SU-DHL-6 (cell line): ENCODE measurements around the gene DSCAML1.

Source experiments
- H2AFZ ChIP-seq: fragments of 200-600 bp; sonication (generic); 2 replicates; pipeline ENCODE4 v1.6.1; 2014; ENCODE audit warnings: low read depth, mild to moderate bottlenecking, moderate library complexity, mixed read lengths, antibody characterized with exemption, low read length; ENCODE audit not compliant: severe bottlenecking
- H3F3A ChIP-seq: fragments of 200-600 bp; shearing (Covaris generic); 2 replicates; pipeline ENCODE4 v1.6.0; 2016; ENCODE audit warnings: antibody characterized with exemption, mild to moderate bottlenecking; ENCODE audit not compliant: insufficient read depth
- H3K27ac ChIP-seq: fragments of 200-600 bp; sonication (generic); 2 replicates; pipeline ENCODE4 v1.5.1; 2016; ENCODE audit warnings: low read depth, mild to moderate bottlenecking, low read length, moderate library complexity, mixed read lengths
- H3K27me3 ChIP-seq: fragments of 200-600 bp; sonication (generic), shearing (Covaris generic); 2 replicates; pipeline ENCODE4 v1.6.0; 2014; ENCODE audit warnings: mild to moderate bottlenecking, low read length
- H3K36me3 ChIP-seq: fragments of 200-600 bp; sonication (generic); 2 replicates; pipeline ENCODE4 v1.6.1; 2014; ENCODE audit warnings: mild to moderate bottlenecking, low read length, mixed read lengths
- H3K4me2 ChIP-seq: fragments of 300-600, 200-600 bp; shearing (Covaris generic), sonication (generic); 2 replicates; pipeline ENCODE4 v1.6.0; 2014; ENCODE audit warnings: low read length, low read depth, mild to moderate bottlenecking; ENCODE audit not compliant: poor library complexity, severe bottlenecking
- H3K4me3 ChIP-seq: fragments of 200-600 bp; sonication (generic); 2 replicates; pipeline ENCODE4 v1.5.1; 2014; ENCODE audit warnings: antibody characterized with exemption, low read length, mild to moderate bottlenecking, mixed read lengths; ENCODE audit not compliant: insufficient read depth, poor library complexity, severe bottlenecking
- H3K79me2 ChIP-seq: fragments of 200-600 bp; sonication (generic); 2 replicates; pipeline ENCODE4 v1.6.1; 2014; ENCODE audit warnings: mild to moderate bottlenecking, low read length, moderate library complexity; ENCODE audit not compliant: insufficient read depth
- H3K9ac ChIP-seq: fragments of 200-600 bp; sonication (generic); 2 replicates; pipeline ENCODE4 v1.7.0; 2014; ENCODE audit warnings: mild to moderate bottlenecking, low read length
- H3K9me2 ChIP-seq: fragments of 200-600 bp; sonication (generic); replicated peaks from 2 replicates; pipeline ENCODE4 v1.6.1; 2014; ENCODE audit warnings: low read length; ENCODE audit not compliant: insufficient read depth
- H3K9me3 ChIP-seq: fragments of 200-600 bp; sonication (generic); 2 replicates; pipeline ENCODE4 v1.6.1; 2014; ENCODE audit warnings: low read length, mixed read lengths; ENCODE audit not compliant: insufficient read depth
- H4K20me1 ChIP-seq: fragments of 200-600 bp; sonication (generic); 2 replicates; pipeline ENCODE4 v1.6.1; 2014; ENCODE audit warnings: low read depth, mild to moderate bottlenecking, antibody characterized with exemption, low read length, moderate library complexity, mixed read lengths
- EZH2phosphoT487 ChIP-seq: fragments of 200-600 bp; sonication (generic), shearing (Covaris generic); conservative IDR thresholded peaks from 2 replicates; pipeline ENCODE4 v1.6.1; 2018; ENCODE audit warnings: mild to moderate bottlenecking, antibody characterized with exemption, low read length, moderate library complexity, mixed read lengths
- TF ChIP-seq, protein P1 (sequence below): fragments of 200-600 bp; sonication (generic); IDR thresholded peaks from one replicate; pipeline ENCODE4 v1.5.1; 2017; ENCODE audit warnings: antibody characterized with exemption, mild to moderate bottlenecking, low read length, moderate library complexity; ENCODE audit not compliant: insufficient read depth, poor library complexity, severe bottlenecking

DSCAML1 gene

DNA sequence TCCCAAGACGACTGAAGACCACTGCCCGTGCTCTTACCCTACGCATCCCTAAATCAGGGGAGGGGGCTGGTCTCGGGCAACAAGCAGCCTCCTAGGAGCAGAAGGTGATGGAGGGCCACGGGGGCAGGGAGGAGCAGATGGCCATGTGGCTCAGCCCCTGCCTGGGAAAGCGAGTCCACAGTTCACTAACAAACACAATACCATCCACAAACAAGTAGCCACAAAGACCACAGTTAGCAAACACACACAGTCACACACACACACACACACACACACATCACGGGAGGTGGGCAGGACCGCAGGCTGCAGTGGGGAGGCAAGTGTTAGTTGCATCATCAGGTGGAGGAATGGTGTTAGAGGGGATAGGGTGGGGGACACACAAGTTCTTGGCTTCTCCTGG is 40.8 kb upstream of the DSCAML1 start:
- no peaks in the 10 kb centered on the region for H4K20me1 ChIP-seq
- no peak overlapping the region for H3K4me2 ChIP-seq
- H3F3A ChIP-seq = no peaks in the 10 kb centered on the region
- no peaks in the 10 kb centered on the region for H3K9me3 ChIP-seq
- H3K9me2 ChIP-seq = no peaks in the 10 kb centered on the region
- H3K9ac ChIP-seq = no peak overlapping the region
- TF ChIP-seq EZH2phosphoT487 = no peak
- TF ChIP-seq, protein P1, sequence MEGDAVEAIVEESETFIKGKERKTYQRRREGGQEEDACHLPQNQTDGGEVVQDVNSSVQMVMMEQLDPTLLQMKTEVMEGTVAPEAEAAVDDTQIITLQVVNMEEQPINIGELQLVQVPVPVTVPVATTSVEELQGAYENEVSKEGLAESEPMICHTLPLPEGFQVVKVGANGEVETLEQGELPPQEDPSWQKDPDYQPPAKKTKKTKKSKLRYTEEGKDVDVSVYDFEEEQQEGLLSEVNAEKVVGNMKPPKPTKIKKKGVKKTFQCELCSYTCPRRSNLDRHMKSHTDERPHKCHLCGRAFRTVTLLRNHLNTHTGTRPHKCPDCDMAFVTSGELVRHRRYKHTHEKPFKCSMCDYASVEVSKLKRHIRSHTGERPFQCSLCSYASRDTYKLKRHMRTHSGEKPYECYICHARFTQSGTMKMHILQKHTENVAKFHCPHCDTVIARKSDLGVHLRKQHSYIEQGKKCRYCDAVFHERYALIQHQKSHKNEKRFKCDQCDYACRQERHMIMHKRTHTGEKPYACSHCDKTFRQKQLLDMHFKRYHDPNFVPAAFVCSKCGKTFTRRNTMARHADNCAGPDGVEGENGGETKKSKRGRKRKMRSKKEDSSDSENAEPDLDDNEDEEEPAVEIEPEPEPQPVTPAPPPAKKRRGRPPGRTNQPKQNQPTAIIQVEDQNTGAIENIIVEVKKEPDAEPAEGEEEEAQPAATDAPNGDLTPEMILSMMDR = no peak
- no peaks in the 10 kb centered on the region for H3K36me3 ChIP-seq
- H3K27me3 ChIP-seq = no peaks in the 10 kb centered on the region
- no peaks in the 10 kb centered on the region for H3K79me2 ChIP-seq
- H3K27ac ChIP-seq = no peak overlapping the region
- no peak overlapping the region for H3K4me3 ChIP-seq
- no peak overlapping the region for H2AFZ ChIP-seq

DNA sequence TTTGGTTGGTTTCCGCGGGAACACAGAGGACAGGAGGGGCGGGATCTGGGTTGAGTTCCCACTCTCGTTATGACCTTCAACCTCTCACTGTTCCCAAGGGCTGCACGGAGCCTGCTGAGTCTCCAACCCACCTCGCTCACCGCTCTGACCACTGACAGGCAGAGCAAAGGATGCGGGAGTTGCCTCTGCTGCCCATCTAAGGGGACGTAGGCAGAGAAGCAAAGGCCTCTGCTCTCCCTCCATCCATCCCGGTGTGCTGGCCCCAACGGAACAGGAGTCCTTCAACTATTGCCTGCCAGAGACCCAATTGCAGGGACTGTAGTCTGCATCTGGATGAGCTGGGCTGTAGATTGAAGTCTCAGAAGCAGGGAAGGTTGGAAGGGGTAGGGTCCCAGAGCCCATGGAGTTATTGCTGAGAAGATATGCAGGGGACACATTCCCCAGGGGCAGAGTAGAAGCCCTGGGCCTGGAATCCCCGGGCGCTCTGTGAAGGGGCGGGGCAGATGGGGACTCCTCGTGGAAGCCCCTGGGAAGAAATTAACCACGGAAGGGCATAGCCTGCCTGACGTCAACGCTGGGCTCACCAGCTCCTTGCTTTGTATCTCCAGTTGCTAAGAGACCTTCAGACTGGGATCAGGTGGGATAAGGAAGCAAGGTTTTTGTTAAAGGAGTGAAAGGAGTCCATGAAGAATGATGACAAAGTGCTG is 40.2 kb upstream of the DSCAML1 start:
- Histone ChIP-seq H3K79me2 (no peaks in the 10 kb centered on the region), H3F3A (no peaks in the 10 kb centered on the region), H3K27ac (no peak overlapping the region), H3K4me2 (no peak overlapping the region), H3K27me3 (no peaks in the 10 kb centered on the region), H3K9ac (no peak overlapping the region), H3K36me3 (no peaks in the 10 kb centered on the region), H2AFZ (no peak overlapping the region), H3K9me3 (no peaks in the 10 kb centered on the region), H3K4me3 (no peak overlapping the region), H3K9me2 (no peaks in the 10 kb centered on the region), H4K20me1 (no peaks in the 10 kb centered on the region)
- TF ChIP-seq, protein P1 = no peak
- no peak for TF ChIP-seq EZH2phosphoT487

DNA sequence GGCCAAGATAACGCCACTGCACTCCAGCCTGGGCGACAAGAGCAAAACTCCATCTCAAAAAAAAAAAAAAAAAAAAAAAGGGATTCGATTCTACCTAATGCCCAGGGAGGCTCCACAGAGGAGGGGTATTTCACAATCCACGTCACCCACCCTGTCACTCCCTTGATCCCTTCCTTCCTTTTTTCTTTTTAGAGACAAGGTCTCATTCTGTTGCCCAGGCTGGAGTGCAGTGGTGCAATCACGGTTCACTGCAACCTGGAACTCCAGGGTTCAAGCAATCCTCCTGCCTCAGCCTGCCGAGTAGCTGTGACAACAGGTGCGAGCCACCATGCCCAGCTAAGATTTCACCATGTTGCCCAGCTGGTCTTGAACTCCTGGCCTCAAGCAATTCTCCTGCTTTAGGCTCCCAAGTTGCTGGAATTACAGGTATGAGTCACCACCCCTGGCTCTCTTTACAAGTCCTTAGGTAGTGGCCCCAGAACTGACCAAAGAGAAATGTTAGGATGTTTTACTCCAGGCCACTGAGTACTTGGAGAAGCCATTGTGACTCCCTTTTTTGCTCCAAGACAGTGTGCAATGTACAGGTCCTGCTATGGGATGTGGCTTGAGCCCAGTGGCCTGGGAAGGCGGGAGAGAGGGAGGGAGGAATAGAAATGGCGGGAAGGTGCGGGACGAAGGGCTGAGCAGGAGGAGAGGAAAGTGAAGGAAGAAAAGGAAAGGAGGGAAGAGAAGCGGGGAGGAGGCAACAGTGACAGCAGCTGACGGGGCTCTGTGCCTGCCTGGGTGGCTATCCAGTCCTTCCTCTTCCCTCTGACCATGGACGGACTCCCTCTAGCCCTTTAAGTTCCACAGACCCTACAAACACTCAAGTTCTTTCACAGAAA is 39.3 kb upstream of the DSCAML1 start:
- no peak overlapping the region for H3K9ac ChIP-seq
- H3K9me2 ChIP-seq = no peaks in the 10 kb centered on the region
- H4K20me1 ChIP-seq = no peaks in the 10 kb centered on the region
- no peaks in the 10 kb centered on the region for H3K36me3 ChIP-seq
- H3F3A ChIP-seq = no peaks in the 10 kb centered on the region
- no peak overlapping the region for H3K4me2 ChIP-seq
- H2AFZ ChIP-seq = no peak overlapping the region
- H3K27ac ChIP-seq = no peak overlapping the region
- H3K9me3 ChIP-seq = no peaks in the 10 kb centered on the region
- no peaks in the 10 kb centered on the region for H3K27me3 ChIP-seq
- no peak overlapping the region for H3K4me3 ChIP-seq
- no peaks in the 10 kb centered on the region for H3K79me2 ChIP-seq
- TF ChIP-seq EZH2phosphoT487 = no peak
- TF ChIP-seq, protein P1 = no peak
